Spleen (tissue), 7 donors: ENCODE results near the gene NXF3.

Source experiments
- CTCF ChIP-seq, 11 experiments: fragments of 200-600 bp in 7 of 11; fragments of 450-650 bp in 4 of 11; sonication (generic) in 4 of 11; IDR thresholded peaks in 8 of 11; conservative IDR thresholded peaks in 3 of 11; 1 replicate in 7 of 11; 2 replicates in 4 of 11; pipeline versions ENCODE4 v1.4.0 to v1.8.0; 2016 to 2021; ENCODE audit warnings: antibody characterized with exemption in 11 of 11, inconsistent platforms in 4 of 11, mild to moderate bottlenecking in 1 of 11
- POLR2A ChIP-seq, 3 donors: fragments of 450-650 bp; IDR thresholded peaks; one replicate each; pipeline ENCODE4 v1.5.1; 2017; ENCODE audit warnings: antibody characterized with exemption in 3 of 3, mild to moderate bottlenecking in 1 of 3
- donor health status: DM: no; HTN: no; CAD: no; lungs with moderate emphysema.
- donor health status: DM: no; HTN: no; CAD: no.
- donor health status: DM: no; HTN: no; CAD: no.

GRCh38 chrX:103120748-103121147, 27.8 kb upstream of the NXF3 start:
- TF ChIP-seq CTCF (IDR thresholded peaks at IDR 0.05 in 8 of 11, conservative IDR thresholded peaks at IDR 0.05 in 3 of 11) (no peak), POLR2A (IDR thresholded peaks at IDR 0.05) (no peak)
